Epidermal melanocyte (primary cell): Measurements from ENCODE around the gene NUP214.
"Not testable (repeated sequence)": the region's sequence is repeated elsewhere in the genome, so short reads cannot be mapped to it uniquely, and the experiment has no call there.

Experiments used
- DNase-seq: peaks from one replicate; pipeline ENCODE4 v3.0.0; 2011; ENCODE audit warnings: low spot score; ENCODE audit not compliant: insufficient read length

Gene NUP214

DNA sequence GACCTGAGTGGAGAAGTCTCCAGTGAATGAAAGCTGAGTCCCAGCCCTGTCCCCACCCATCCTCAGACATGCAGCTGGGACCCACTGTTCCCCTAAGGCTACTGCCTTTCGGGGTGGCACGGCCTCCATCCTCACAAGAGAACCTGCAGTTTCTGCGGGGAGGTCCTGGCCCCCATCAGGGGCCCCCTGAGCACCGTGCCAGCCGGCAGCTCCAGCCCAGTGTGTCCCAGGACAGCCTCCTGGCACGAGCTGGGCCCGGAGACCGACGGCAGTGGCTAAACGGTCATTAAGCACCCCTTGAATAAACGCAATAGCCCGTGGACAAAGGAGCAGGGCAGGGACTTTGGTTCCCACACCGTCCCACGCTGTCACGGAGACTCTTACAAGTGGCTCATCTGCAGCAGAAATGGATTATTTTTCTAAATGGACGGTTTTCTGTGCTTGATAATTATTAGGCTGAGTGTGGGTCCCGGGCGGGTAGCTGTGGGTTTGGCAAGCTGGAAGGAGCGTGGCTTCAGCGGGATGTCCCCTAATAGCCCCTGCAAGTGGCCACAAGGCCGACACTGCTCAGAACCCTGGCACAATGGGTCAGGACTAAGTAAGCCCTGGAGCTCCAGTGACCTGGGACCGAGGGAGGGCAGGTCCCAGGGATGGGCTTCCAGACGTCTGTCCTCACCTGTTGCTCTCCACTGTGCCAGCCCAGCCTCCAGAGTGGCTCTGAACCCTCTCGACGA is 133.5 kb downstream of the NUP214 start:
- DNase-seq, result no peak

DNA sequence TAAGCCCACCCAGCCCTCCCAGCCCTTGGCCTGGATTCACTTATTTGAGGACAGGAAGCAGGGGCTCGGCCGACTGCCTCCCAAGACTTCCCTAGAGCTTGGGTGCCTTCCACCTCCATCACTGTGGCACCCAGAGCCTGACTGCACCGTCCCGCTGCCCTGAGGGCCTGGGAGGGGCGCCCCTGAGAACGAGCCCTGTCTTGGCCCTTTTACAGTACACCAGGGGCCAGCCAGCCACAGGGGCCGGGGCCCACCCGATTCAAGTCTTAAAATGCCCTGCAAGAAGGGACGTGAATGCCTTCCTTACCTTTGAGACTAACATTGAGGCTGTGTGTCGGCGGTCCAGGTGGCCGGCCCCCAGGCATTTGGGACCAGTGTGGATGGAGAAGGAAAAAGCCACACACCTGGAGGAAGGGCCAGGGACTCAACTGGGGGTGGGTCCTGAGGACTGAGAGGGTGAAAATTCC is 134.1 kb downstream of the NUP214 start:
- peak; percentile 5 for DNase-seq

DNA sequence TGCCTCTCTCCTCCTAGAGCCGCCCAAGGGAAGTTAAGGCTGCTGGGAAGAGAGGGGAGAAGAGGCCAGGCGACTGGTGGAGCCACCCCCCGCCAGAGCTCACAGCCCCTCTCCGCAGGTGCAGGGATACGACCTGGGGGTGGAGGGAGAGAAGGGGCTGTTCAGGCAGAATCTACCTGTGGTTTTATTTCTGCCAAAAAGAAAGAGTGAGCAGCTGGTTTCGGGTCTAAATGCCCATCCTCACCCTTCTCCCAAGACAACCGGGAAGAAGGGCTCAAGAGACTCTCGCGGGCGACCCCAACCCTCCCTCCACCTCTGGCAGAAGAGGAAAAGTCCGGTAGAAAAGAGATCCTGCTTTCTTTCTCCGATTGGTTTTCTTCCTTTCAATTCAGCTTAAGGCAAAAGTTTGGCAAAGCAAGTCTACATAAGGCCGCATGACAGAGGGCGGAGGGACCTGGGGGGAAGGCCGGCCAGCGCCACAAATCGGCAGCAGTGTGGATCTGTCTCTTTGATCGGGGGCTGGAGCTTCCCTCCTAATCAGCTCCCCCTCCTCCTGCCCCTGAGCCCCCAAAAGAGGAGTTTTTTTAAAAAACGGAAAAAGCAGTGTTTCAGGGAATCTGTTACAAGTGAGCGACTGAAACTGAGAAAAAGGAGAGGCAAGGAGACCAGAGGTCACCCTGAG is 134.7 kb downstream of the NUP214 start:
- DNase-seq, result peak; percentile 9

DNA sequence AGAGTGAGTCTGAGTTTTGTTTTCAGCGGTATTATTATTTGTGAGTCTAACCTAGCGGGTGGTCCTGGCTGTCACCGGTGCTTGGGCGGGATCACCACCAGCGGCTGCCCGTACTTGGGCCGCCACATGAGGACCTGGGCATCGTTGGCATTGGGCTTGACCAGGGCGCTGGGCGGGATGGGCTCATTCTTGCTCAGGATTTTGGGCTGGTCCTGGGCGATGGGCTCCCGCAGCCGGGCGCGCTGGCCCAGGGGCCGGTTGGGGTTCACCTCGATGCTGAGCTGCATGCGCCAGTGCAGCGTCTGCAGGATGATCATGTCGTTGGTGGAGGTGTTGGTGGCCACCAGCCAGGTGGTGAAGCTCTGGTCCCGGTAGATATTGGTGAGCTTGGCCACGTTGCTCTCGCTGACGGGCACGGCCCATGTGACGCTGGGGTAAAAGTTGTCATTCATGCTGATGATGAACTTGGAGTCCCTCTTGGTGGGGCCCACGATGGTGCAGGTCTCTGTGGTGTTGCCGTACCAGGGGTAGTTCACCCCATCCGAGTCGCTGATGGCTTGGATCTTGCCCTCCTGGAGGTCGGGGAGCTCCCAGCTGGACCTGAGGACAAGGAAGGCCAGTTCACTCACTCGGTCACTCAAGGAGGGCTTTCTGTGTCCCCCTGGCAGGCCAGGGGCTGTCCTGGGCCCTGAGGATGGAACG is 135.5 kb downstream of the NUP214 start:
- DNase-seq, result peak; percentile 8

DNA sequence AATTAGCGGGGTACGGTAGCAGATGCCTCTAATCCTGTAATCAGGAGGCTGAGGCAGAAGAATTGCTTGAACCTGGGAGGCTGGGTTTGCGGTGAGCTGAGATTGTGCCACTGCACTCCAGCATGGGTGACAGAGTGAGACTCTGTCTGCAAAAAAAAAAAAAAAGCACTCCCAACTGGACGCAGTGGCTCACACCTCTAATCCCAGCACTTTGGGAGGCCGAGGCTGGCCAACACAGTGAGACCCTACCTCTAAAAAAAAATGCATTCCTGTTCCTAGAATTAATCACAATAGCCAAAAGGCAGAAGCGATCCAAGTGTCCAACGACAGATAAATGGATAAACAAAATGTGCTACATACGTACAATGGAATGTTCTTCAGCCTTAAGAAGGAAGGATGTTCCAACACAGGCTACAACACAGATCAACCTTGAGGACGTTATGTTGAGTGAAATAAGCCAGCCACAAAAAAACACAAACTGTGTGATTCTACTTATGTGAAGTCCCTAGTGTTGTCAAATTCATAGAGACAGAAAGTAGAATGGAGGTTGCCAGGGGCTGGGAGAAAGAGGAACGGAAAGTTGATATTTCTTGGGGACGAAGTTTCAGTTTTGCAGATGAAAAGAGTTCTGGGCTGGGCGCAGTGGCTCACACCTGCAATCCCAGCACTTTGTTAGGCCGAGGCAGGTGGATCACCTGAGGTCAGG is 137.1 kb downstream of the NUP214 start:
- DNase-seq, result no peak

DNA sequence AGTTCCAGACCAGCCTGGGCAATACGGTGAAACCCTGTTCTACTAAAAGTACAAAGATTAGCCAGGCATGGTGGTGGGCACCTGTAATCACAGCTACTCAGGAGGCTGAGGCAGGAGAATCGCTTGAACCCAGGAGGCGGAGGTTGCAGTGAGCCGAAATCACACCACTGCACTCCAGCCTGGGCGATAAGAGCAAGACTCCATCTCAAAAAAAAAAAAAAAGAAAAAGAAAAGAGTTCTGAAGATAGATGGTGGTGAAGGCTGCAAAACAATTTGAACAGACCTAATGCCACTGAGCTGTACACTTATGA is 137.6 kb downstream of the NUP214 start:
- DNase-seq, result not testable (repeated sequence)

DNA sequence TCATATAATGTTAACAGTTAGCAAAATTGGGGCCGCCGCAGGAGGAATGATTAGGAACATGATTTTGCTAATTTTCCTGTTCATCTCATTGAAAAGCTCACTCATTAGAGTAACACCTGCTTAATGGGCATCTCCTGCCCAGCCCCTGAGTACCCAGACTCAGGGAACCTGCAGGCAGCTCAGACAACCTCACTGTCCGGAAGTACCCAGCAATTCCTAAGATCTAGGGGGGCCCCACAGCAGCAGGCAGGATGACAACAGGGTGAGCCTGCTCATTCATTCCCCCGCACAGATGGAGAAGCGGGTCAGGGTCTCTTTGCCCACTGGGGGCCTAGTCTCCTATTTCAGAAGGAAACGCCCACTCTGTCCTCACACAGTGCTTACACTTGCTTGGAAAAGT is 138.3 kb downstream of the NUP214 start:
- DNase-seq, result peak; percentile 10

DNA sequence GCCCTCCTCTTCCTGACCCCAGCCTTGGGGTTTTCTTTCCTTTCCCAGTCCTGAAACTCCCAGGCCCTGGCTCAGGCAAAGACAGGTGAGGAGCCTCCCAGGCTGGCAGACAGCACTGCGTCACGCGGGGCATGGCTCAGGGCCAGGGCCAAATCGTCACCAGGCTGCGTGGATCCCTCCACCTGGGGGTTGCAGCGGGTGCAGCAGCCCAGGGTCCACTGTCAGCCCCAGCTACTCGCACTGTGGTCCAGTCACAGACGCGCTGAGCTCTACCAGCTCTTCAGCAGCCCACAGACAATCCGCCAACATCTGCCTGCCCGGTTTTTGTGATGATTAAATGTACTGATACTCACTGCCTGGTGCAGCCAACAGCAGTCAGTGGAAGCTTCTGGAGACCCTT is 138.8 kb downstream of the NUP214 start:
- peak; percentile 10 for DNase-seq

DNA sequence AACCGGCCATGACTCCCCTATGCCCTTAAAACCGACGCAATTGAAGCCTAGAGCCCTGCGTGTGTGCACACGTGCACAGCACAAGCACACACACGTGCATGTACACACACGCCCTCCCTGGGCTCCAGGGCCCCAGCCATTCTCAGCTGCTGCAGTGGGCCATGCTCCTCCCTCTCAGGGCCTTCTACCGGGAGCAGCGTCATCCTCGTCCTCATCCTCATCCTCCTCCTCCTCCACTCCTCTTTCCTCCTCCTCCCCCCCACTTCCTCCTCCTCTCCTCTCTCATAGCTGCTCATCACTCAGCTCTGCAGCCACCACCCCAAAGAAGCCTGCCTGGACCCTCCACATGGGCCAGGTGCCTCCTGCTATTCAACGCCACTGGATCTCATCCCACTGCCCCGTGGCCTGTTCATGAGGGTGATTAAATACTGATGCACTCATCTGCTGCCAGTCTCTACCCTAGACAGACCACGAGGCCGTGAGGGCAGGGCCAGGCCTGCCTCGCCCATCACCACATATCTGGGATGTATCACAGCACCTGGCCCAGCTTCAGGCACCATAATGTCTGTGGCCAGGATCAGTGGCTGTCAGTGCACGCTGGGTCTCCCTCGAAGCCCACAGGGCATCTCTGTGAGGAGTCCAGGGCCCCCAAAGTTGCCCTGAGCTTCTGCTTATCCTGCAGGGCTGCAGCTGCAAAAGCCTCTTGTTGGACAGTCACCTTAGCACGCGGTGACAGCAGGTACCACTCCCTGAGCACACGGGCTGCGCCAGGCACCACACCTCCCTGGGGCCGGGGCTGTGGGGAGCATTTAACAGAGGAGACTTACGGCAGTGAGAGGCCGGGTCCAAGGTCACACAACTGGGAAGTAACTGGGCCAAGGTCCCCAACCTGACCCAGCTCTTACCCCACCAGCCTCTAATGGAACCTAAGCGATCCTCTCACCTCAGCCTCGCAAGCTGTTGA is 141.2 kb downstream of the NUP214 start:
- peak; percentile 6 for DNase-seq

DNA sequence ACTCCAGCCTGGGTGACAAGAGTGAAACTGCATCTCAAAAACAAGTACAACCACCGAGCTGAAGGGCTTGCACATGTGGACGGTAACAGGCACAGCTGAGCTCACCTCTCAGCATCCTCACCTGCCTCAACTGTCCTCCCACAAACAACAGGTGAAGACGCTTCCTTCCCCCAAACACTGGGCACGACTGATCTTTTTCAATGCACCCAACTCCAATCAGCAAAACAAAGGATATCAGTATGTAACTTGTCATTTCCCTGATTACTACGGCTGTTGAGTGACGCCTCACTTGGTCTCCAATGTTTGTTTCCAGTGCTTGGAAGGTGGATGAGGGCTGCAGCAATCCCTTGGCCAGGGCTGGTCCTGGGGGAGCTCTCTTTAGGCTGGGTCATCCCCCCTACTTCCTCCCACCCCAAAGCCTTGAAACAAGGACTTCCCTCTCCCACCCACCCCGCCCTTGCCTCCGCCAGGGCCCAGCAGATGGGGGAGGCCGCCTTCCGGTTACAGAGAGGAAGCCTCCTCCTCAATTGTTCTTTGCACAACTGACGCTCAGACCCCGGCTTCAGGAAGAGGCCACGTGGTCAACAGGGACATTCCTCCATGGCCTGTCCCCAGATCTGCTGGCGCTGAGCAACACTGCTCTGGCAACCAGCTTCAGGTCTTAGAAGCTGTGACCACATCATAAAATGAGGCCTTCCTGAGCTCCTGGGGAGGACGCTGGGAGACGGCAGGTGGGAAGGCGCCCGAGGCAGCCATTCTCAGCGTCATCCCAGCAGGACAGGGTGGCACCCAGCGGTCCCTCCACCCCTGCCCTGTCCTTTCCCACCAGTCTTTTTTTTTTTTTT is 145.0 kb downstream of the NUP214 start:
- DNase-seq, result peak; percentile 8

DNA sequence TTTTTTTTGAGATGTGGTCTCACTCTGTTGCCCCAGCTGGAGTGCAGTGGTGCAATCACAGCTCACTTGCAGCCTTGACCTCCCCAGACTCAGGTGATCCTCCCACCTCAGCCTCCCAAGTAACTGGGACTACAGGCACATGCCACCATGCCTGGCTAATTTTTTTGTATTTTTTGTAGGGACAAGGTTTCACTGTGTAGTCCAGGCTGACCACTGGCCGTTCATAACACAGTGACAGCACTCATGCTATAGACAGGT is 145.6 kb downstream of the NUP214 start:
- not testable (repeated sequence) for DNase-seq

DNA sequence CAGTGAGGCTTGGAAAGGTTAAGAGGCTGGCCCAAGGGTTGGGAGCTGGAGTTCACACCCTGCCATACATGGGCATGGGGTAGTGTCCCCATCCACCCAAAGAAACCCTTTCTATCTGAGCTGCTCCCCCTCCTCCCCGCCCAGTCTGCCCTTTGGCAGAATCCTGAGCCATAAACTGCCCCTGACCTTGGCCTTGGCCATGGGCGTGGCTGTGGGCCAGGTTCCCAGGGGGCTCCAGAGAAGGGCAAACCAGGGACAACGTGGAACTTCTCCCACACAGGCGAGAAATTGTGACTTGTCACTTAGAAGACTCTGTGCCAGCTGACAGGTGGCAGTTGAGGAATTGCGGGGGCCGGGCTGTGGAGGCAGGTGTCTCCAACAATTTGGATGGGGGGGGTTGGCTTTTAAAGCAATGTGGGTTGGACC is 146.1 kb downstream of the NUP214 start:
- DNase-seq, result no peak

DNA sequence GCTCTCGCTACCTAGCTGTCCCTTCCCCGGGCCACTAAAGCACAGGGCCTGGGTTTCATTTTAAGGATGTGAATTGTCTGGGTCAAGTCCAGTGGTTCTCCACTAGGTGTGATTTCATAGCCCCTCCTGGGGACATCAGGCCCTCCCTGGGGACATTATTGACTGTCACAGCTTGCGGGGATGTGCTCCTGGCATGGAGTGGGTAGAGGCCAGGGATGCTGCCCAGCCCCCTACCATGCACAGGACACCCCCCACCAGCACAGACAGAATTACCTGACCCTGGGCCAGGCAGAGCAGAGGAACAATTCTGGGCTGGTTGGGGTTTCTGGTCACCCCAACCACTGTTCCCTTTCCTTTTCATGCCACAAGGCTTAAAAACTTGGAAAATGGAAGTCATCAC is 146.8 kb downstream of the NUP214 start:
- no peak for DNase-seq

DNA sequence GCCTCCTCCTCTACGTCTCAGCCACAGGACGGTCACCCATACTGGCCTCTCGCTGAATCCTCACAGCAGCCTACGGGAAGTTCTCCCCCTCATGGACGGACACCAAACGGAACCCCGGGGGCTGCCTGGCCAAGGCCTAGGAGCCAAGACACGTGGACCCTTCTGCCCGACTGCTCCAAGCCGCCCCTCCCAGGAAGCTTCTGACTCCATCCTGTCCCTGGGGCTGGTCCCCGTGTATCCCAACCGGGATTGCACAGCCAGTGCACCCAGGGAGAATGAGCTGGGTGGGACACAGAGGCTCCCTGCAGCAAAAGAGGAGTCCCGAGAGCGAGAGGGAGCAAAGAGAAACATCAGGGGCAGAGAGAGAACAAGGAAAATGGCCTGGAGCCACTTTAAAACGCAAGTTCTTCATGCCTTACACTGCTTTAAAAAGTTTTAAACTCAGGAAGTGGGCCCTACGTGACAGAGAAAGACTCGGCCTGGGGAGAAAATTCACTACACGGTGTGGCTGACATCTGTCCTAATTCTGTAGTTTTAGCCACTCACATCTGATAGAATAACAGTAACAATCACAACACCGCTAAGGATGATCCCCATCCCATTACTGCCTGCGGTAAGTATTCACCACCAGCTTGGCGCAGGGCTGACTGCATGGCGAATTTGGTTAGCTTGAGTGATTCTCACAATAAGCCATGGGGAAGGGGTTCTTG is 147.9 kb downstream of the NUP214 start:
- no peak for DNase-seq

DNA sequence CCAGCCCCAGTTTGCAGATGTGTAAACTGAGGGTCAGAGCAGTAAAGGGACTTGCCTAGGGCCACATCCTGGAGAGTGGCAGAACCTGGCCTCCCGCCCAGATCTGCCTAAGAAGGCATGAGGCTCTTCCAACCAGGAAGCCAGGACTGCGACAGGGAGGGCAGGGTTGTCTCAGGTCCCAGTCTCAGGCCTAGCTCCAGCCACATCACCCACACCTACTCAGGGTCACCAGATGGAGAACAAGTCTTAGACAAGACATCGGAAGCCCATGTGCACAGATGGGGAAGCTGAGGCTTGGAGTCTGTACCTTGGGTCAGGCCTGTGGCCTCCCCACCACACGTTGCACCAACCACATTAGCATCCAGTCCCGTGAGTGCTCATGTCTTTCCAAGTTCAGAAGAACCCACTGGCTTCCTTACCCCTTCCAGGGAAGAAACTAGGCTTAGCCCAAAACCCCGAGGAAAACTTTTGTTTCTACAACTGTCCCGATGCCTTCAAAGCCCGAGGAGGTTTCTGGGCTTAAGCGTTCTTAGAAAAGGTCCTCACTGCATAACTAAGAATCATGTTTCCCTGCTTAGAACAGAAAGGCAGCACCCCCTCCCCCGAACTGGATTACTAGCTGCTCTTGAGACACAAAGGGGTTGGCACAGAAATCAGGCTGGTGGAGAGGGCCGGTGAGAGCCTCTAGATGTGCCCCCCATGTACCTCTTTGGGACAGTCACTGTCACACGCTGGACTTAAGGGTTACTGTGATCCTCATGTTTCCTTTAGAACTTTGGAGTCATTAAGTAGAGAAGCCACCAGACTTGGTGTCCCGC is 148.7 kb downstream of the NUP214 start:
- no peak for DNase-seq

DNA sequence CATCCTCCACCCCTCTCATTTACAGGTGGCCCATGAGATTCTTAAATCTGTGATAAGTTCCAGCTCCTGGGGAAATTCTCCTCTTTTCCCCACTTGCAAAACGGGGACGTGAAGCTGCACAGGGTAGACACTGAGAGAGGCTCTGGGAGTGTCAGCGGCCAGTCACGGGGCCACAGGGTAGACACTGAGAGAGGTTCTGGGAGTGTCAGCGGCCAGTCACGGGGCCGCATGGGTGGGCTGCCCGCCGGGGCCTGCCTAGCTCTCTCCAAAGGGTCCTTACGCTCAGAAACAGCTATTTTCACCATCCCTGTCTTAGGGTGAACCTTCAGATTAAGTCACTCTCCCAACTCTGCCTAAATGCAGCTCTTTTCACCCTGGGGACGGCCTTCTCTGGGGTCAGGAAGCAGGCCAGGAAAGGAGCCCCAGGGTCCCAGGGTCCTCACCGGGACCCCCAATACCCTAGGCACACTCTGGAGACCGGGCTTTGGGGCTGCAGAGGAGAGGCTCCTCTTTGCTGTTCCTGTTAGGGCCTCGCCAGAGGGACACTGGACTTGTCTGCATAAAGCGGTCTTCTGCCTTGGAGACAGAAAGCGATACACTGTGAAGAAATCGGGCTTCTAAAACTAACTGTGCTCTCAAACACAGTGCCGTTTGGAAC is 149.4 kb downstream of the NUP214 start:
- no peak for DNase-seq

DNA sequence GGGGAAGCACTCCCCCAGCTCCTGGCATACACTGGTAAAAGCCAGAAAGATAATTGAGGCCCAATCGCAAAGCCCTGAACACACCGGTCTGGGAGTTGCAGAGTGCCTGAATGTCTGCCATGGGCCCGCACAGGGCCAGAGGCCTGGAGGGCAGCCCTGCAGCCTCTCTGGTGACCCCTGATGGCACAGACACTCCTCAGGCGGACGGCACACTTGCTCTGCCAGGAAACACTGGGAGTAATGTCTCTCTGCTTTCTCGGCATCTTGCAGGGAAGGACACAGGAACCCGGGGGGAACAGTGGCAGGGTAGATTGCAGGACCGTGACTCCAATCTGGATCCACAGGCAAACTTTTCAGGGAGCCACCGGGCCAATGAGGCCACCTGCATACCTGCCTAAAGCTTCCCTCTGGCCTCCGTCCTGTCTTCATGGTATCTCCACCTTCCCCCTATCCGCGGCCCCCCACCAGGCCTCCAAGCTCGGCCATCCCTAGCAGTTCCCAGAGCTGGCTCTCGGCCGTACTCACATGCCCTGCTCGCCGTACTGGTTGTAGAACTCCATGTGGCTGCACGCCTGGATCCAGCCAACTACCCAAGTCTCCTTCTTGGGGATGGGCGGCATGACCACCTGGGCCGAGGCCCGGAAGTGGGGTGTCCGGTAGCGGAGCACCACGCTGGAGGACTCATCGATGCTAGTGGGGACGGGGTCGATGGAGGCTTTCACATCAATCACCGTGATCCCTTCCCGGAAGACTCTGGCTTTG is 150.1 kb downstream of the NUP214 start:
- no peak for DNase-seq
